ENCODE measurements around the gene SLC6A8.
"Not testable (repeated sequence)": the region's sequence is repeated elsewhere in the genome, so short reads cannot be mapped to it uniquely, and the experiment has no call there.

Gene SLC6A8

GRCh38 chrX:153709726-153710674, 22.3 kb downstream of the SLC6A8 start:
- DNase-seq: no peak

- DNase-seq: no peak
Observed at GRCh38 chrX:153714256-153714655, 26.5 kb downstream of the SLC6A8 start.

- DNase-seq: no peak
Observed at GRCh38 chrX:153717445-153717844, 29.7 kb downstream of the SLC6A8 start.

GRCh38 chrX:153719238-153719637, 31.5 kb downstream of the SLC6A8 start:
- no peak for DNase-seq

- no peak for DNase-seq
Observed at GRCh38 chrX:153719701-153720100, 32.0 kb downstream of the SLC6A8 start.

GRCh38 chrX:153722704-153723350, 35.1 kb downstream of the SLC6A8 start:
- no peak for DNase-seq

- DNase-seq: peak in 1 of 2 experiments; percentile 62
Observed at GRCh38 chrX:153723351-153724251, 35.9 kb downstream of the SLC6A8 start.

- peak; percentile 72 to 95 for DNase-seq
Observed at GRCh38 chrX:153724252-153725038, 36.7 kb downstream of the SLC6A8 start, which contains the start of the genes ABCD1 and BCAP31. ABCD1 (plus strand) TSS chrX:153724856; CDS start chrX:153725267, 411 bp downstream. BCAP31 (minus strand) TSS chrX:153724387; CDS start chrX:153723244, 1,143 bp downstream.

- DNase-seq: no peak
Observed at GRCh38 chrX:153725039-153725831, 37.5 kb downstream of the SLC6A8 start.

GRCh38 chrX:153725832-153726285, 38.1 kb downstream of the SLC6A8 start:
- DNase-seq: no peak

GRCh38 chrX:153726286-153727122, 38.8 kb downstream of the SLC6A8 start:
- no peak for DNase-seq

- DNase-seq: no peak
Observed at GRCh38 chrX:153727123-153727931, 39.6 kb downstream of the SLC6A8 start.

GRCh38 chrX:153728095-153728494, 40.4 kb downstream of the SLC6A8 start:
- DNase-seq: no peak

- DNase-seq: no peak
Observed at GRCh38 chrX:153728951-153729631, 41.4 kb downstream of the SLC6A8 start.

GRCh38 chrX:153730115-153730514, 42.4 kb downstream of the SLC6A8 start:
- DNase-seq: not testable (repeated sequence)

GRCh38 chrX:153731117-153731844, 43.6 kb downstream of the SLC6A8 start:
- DNase-seq: no peak

GRCh38 chrX:153731845-153732215, 44.1 kb downstream of the SLC6A8 start:
- DNase-seq: no peak

- no peak for DNase-seq
Observed at GRCh38 chrX:153732401-153732800, 44.7 kb downstream of the SLC6A8 start.

All from NCI-H524 (cell line).